ENCODE measurements around the gene PIEZO1.
"Not testable (repeated sequence)": the region's sequence is repeated elsewhere in the genome, so short reads cannot be mapped to it uniquely, and the experiment has no call there.

Gene PIEZO1

DNA sequence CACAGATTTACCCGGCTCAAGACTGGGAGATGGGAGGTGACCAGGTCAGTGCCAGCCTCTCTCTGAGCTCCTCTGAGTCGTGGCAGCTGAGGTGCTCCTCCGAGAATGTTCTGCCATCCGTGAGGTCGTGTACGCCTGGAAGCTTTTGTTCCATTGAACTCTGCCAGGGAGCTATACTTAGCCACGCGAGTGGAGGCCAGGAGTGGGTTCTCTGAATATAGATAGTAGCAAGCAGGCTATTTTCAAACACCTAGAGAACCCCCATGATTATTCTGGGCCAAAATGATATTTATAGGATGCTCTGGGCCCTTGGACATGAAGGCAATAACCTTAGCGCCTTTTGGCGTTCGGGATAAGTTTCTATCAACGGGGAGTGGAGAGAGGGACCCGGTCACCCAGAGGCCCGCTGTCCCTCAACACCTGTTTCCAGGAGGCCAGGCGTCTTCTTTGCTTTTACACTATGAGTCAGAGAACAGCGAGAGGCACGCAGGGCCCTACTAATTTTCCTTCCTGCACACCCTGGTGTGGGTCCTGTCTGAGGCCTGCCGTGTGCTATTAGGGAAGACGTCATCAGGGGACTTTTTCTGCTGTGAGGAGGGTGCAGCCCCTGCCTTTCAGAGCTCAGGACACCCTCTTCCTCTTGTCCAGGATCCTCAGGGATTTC, 111.2 kb downstream of the PIEZO1 start:
- H3K9me3 Mint-ChIP-seq: no peaks in the 10 kb centered on the region
- no peak for ATAC-seq
- H3K27ac Mint-ChIP-seq: peak overlapping the region in 1 of 2 donors; percentile 22
- H3K4me1 Mint-ChIP-seq: no peaks in the 10 kb centered on the region
- H3K4me3 Mint-ChIP-seq: no peak overlapping the region
- DNase-seq: no peak
- no peaks in the 10 kb centered on the region for H3K27me3 Mint-ChIP-seq

DNA sequence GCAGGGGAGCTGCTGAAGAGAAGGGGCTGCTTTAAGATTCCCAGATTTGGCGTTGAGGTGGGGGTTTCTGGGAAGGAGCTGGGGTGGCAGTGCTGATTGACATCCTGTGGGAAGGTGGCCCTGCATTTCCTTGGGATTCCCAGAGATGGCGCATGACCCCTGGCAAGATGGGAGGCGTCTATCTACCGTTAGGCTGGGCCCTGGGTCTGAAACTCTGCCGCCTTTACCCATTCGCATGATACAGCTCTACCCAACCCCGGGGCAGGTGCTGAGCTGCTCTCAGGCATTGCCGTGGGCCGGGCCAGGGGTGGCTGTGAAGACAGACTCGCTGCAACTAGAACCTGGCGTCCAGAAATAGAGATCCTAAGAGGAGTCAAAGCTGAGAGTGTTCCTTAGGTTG, 112.2 kb downstream of the PIEZO1 start:
- no peak for DNase-seq
- Mint-ChIP-seq H3K27me3 (no peaks in the 10 kb centered on the region), H3K4me1 (no peaks in the 10 kb centered on the region), H3K27ac (no peak overlapping the region), H3K4me3 (no peak overlapping the region), H3K9me3 (no peaks in the 10 kb centered on the region)
- no peak for ATAC-seq

GRCh38 chr16:88671806-88672205, 113.2 kb downstream of the PIEZO1 start:
- no peaks in the 10 kb centered on the region for H3K27me3 Mint-ChIP-seq
- no peak overlapping the region for H3K4me3 Mint-ChIP-seq
- DNase-seq: no peak
- peak overlapping the region in 1 of 2 donors; percentile 93 for H3K27ac Mint-ChIP-seq
- H3K9me3 Mint-ChIP-seq: no peaks in the 10 kb centered on the region
- H3K4me1 Mint-ChIP-seq: peaks cover 6% of the 10 kb centered on the region
- ATAC-seq: no peak

DNA sequence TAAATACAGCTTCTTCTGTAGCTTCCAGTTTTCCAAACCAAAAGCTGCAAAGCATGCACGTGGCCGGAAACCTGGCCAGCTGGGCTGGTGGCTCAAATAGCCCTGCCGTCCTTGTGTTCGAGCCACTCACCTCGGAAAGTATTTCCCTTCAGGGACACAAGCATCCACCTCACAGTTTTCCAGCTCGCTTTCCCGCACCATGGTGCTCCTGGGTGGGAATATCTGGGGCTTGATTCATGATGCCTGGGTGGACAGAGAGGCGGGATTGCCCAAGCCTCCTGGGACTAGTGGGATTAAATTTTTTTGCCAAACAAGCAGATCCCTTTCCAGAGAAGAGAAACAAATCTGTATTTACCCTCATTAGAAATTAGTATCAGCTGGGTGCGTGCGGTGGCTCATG, 115.0 kb downstream of the PIEZO1 start:
- H3K27me3 Mint-ChIP-seq: no peaks in the 10 kb centered on the region
- ATAC-seq (no peak), DNase-seq (no peak)
- no peaks in the 10 kb centered on the region for H3K9me3 Mint-ChIP-seq
- H3K4me3 Mint-ChIP-seq: no peak overlapping the region
- peaks cover 6% of the 10 kb centered on the region for H3K4me1 Mint-ChIP-seq
- H3K27ac Mint-ChIP-seq: no peak overlapping the region

DNA sequence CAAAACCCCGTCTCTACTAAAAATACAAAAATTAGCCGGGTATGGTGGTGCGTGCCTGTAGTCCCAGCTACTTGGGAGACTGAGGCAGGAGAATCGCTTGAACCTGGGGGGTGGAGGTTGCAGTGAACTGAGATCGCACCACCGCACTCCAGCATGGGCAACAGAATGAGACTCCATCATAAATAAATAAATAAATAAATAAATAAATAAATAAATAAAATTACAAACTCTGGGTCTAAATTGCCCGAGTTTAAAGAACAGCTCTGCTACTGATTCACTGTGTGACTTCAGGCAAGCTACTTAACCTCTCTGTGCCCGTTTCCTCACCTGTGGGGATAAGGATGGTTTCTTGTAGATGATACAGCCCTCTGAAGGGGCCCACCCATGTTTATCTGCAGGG, 115.5 kb downstream of the PIEZO1 start:
- not testable (repeated sequence) for ATAC-seq, H3K9me3 Mint-ChIP-seq, DNase-seq, H3K27me3 Mint-ChIP-seq, H3K4me1 Mint-ChIP-seq, H3K27ac Mint-ChIP-seq, H3K4me3 Mint-ChIP-seq

DNA sequence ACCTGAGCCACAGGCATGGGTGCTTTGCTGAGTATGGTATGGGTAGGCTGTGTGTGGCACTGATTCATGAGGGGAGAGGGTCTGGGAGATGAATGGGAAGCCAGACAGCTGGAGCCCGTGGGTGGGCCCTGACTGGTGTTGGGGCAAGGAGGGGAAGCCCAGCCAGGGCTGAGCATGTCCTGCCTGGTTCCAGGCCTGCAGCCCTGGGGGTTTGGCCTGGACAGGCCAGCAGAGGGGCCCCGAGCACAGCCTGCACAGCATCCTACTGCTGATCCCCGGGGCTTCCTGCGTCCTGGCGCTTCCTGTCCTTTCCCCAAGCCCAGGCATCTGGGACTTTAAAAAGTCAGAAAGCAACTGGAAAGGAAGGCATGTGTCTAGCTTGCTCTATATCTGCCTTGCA, 117.6 kb downstream of the PIEZO1 start:
- peaks cover 12% of the 10 kb centered on the region for H3K4me1 Mint-ChIP-seq
- no peak overlapping the region for H3K27ac Mint-ChIP-seq
- H3K9me3 Mint-ChIP-seq: no peaks in the 10 kb centered on the region
- no peak for DNase-seq
- H3K27me3 Mint-ChIP-seq: no peaks in the 10 kb centered on the region
- ATAC-seq: no peak
- H3K4me3 Mint-ChIP-seq: no peak overlapping the region

- H3K27me3 Mint-ChIP-seq: no peaks in the 10 kb centered on the region
- DNase-seq (no peak), ATAC-seq (no peak)
- H3K9me3 Mint-ChIP-seq: no peaks in the 10 kb centered on the region
- peaks cover 26% of the 10 kb centered on the region for H3K4me1 Mint-ChIP-seq
- H3K4me3 Mint-ChIP-seq: no peak overlapping the region
- no peak overlapping the region for H3K27ac Mint-ChIP-seq
Observed at GRCh38 chr16:88665570-88665969, 119.5 kb downstream of the PIEZO1 start.
